ENCODE measurements around the gene ACTL6A. TPM values are rescaled to one million over a fixed set of nuclear protein-coding genes. Genes with fewer than 3 reads are reported as not detected.

The ACTL6A gene
- total RNA-seq, 2 donors from 2014 or later = 59.9 to 67.4 TPM

- H3K27ac Mint-ChIP-seq = no peak overlapping the region
- Histone ChIP-seq H3K4me1 (ENCODE audit: control insufficient read depth, insufficient read depth, low read length) (no peaks in the 10 kb centered on the region), H3K4me3 (ENCODE audit: low read length) (no peak overlapping the region), H3K27me3 (ENCODE audit: control insufficient read depth, insufficient read depth, low read length, poor library complexity, severe bottlenecking) (no peaks in the 10 kb centered on the region), H3K27ac (ENCODE audit: low read depth, low read length) (no peak overlapping the region), H3K36me3 (ENCODE audit: control insufficient read depth, insufficient read depth, low read length) (no peaks in the 10 kb centered on the region), H3K9ac (ENCODE audit: extremely low read depth, low read length, poor library complexity, severe bottlenecking) (no peak overlapping the region), H3K9me3 (ENCODE audit: control insufficient read depth, low read length) (no peaks in the 10 kb centered on the region)
- no peak for TF ChIP-seq CTCF (conservative IDR thresholded peaks at IDR 0.05)
- peaks cover 12% of the 10 kb centered on the region for H3K4me1 Mint-ChIP-seq
- H3K9me3 Mint-ChIP-seq = peaks cover under 1% of the 10 kb centered on the region
- no peaks in the 10 kb centered on the region for H3K36me3 Mint-ChIP-seq (ENCODE audit: low read depth)
- 67 to 85% methylated on average over 1 to 2 of the region's 2 CpGs for WGBS, 2 experiments (ENCODE audit: insufficient coverage in 1 of 2, insufficient read length in 1 of 2)
- no peak overlapping the region for H3K4me3 Mint-ChIP-seq
- DNase-seq = no peak
- H3K27me3 Mint-ChIP-seq (ENCODE audit: insufficient read depth) = no peaks in the 10 kb centered on the region
These were observed 31.1 kb upstream of the ACTL6A start for GRCh38 chr3:179531576-179531975.

- no peak overlapping the region for H3K27ac ChIP-seq (ENCODE audit: low read depth, low read length)
- DNase-seq = no peak
- no peak overlapping the region for H3K9ac ChIP-seq (ENCODE audit: extremely low read depth, low read length, poor library complexity, severe bottlenecking)
- TF ChIP-seq CTCF (conservative IDR thresholded peaks at IDR 0.05) = no peak
- 83 to 89% methylated on average over 2 to 4 of the region's 4 CpGs for WGBS, 2 experiments (ENCODE audit: insufficient coverage in 1 of 2, insufficient read length in 1 of 2)
- Mint-ChIP-seq H3K4me3 (no peak overlapping the region), H3K4me1 (peaks cover 8% of the 10 kb centered on the region), H3K27me3 (ENCODE audit: insufficient read depth) (no peaks in the 10 kb centered on the region), H3K27ac (no peak overlapping the region), H3K9me3 (no peaks in the 10 kb centered on the region), H3K36me3 (ENCODE audit: low read depth) (no peaks in the 10 kb centered on the region)
- H3K4me1 ChIP-seq (ENCODE audit: control insufficient read depth, insufficient read depth, low read length) = no peaks in the 10 kb centered on the region
- no peaks in the 10 kb centered on the region for H3K36me3 ChIP-seq (ENCODE audit: control insufficient read depth, insufficient read depth, low read length)
- H3K27me3 ChIP-seq (ENCODE audit: control insufficient read depth, insufficient read depth, low read length, poor library complexity, severe bottlenecking) = no peaks in the 10 kb centered on the region
- no peaks in the 10 kb centered on the region for H3K9me3 ChIP-seq (ENCODE audit: control insufficient read depth, low read length)
- no peak overlapping the region for H3K4me3 ChIP-seq (ENCODE audit: low read length)
These were observed 29.5 kb upstream of the ACTL6A start for GRCh38 chr3:179533274-179533673.

DNA sequence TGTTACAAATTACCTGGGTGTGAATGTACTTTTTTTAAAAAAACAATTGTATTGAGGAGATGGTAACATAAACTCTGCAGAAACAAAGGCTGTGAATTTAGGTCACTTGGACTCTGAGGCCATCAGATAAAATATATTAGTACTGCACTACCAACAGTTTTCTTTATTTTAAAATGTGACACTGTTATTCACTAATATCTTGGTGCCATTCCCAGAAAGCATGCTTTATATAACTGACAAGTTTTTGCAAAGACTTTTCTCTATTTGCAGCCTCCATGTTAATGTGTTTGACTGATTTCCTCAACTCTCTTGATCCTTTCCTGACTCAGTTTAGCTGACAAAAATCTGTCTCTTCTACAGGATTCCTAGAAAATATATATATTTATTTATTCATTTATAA is 26.5 kb upstream of the ACTL6A start:
- no peaks in the 10 kb centered on the region for H3K4me1 ChIP-seq (ENCODE audit: control insufficient read depth, insufficient read depth, low read length)
- no peak overlapping the region for H3K4me3 ChIP-seq (ENCODE audit: low read length)
- Mint-ChIP-seq H3K27ac (no peak overlapping the region), H3K36me3 (ENCODE audit: low read depth) (no peaks in the 10 kb centered on the region), H3K27me3 (ENCODE audit: insufficient read depth) (no peaks in the 10 kb centered on the region), H3K9me3 (no peaks in the 10 kb centered on the region), H3K4me1 (peaks cover 8% of the 10 kb centered on the region), H3K4me3 (no peak overlapping the region)
- H3K9ac ChIP-seq (ENCODE audit: extremely low read depth, low read length, poor library complexity, severe bottlenecking) = no peak overlapping the region
- no peak for DNase-seq
- H3K27ac ChIP-seq (ENCODE audit: low read depth, low read length) = no peak overlapping the region
- no peaks in the 10 kb centered on the region for H3K9me3 ChIP-seq (ENCODE audit: control insufficient read depth, low read length)
- TF ChIP-seq CTCF (conservative IDR thresholded peaks at IDR 0.05) = no peak
- H3K27me3 ChIP-seq (ENCODE audit: control insufficient read depth, insufficient read depth, low read length, poor library complexity, severe bottlenecking) = no peaks in the 10 kb centered on the region
- no peaks in the 10 kb centered on the region for H3K36me3 ChIP-seq (ENCODE audit: control insufficient read depth, insufficient read depth, low read length)

All from endodermal cell (in vitro differentiated cells).